ENCODE results near the gene TLE6. TPM values are rescaled to one million over a fixed set of nuclear protein-coding genes. Genes with fewer than 3 reads are reported as not detected.

Gene TLE6
- polyA plus RNA-seq, 2 of the 4 experiments (the other 2 are of a cell fraction): 3.1 to 4.2 TPM

DNA sequence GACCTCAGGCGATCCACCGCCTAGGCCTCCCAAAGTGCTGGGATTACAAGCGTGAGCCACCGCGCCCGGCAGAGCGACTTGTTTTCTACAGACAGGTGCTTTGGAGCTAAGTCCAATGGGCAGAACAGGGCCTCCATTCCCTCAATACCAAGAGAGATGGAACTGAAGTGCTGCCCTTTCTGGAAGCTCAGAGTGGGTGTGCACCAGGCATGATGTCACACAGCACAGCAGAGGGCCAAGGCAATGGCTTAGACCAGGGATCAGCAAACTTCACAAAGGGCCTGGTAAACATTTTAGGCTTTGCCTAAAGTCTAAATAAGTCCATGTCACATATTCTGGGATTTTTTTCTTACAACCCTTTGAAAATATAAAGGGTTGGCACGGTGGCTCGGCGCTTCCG is 21.3 kb downstream of the TLE6 start:
- Histone ChIP-seq H3K9me3 (no peaks in the 10 kb centered on the region), H3K4me1 (no peaks in the 10 kb centered on the region), H3K4me2 (no peak overlapping the region), H3K27ac (no peak overlapping the region), H3K4me3 (no peak overlapping the region)
- 98% methylated on average over 11 of the region's 11 CpGs for WGBS (ENCODE audit: missing lambda C conversion rate)
- ChIA-PET CTCF (no interaction called here), POLR2A (no interaction called here)
- FAIRE-seq: no peak
- no peak for DNase-seq (ENCODE audit: low read depth in 1 of 2, low spot score in 1 of 2)
- no peak for TF ChIP-seq SREBF2 (IDR thresholded peaks at IDR 0.05)
- no peak for TF ChIP-seq JUNB (IDR thresholded peaks at IDR 0.05)
- no peak for TF ChIP-seq HDAC2 (IDR thresholded peaks at IDR 0.05)
- no peak for TF ChIP-seq ZNF302 (CRISPR knock-in tag; IDR thresholded peaks at IDR 0.05)
- no peak for TF ChIP-seq ZC3H11A (IDR thresholded peaks at IDR 0.05)
- TF ChIP-seq MAZ (IDR thresholded peaks at IDR 0.05; ENCODE audit: borderline replicate concordance, low read depth, low read length): no peak
- TF ChIP-seq ESRRA (IDR thresholded peaks at IDR 0.05; ENCODE audit: borderline replicate concordance, low read length): no peak
- TF ChIP-seq, protein P1, sequence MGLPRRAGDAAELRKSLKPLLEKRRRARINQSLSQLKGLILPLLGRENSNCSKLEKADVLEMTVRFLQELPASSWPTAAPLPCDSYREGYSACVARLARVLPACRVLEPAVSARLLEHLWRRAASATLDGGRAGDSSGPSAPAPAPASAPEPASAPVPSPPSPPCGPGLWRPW (IDR thresholded peaks at IDR 0.05): no peak
- TF ChIP-seq, protein P2, sequence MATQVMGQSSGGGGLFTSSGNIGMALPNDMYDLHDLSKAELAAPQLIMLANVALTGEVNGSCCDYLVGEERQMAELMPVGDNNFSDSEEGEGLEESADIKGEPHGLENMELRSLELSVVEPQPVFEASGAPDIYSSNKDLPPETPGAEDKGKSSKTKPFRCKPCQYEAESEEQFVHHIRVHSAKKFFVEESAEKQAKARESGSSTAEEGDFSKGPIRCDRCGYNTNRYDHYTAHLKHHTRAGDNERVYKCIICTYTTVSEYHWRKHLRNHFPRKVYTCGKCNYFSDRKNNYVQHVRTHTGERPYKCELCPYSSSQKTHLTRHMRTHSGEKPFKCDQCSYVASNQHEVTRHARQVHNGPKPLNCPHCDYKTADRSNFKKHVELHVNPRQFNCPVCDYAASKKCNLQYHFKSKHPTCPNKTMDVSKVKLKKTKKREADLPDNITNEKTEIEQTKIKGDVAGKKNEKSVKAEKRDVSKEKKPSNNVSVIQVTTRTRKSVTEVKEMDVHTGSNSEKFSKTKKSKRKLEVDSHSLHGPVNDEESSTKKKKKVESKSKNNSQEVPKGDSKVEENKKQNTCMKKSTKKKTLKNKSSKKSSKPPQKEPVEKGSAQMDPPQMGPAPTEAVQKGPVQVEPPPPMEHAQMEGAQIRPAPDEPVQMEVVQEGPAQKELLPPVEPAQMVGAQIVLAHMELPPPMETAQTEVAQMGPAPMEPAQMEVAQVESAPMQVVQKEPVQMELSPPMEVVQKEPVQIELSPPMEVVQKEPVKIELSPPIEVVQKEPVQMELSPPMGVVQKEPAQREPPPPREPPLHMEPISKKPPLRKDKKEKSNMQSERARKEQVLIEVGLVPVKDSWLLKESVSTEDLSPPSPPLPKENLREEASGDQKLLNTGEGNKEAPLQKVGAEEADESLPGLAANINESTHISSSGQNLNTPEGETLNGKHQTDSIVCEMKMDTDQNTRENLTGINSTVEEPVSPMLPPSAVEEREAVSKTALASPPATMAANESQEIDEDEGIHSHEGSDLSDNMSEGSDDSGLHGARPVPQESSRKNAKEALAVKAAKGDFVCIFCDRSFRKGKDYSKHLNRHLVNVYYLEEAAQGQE (IDR thresholded peaks at IDR 0.05): no peak
- TF ChIP-seq MYC (IDR thresholded peaks at IDR 0.05; ENCODE audit: borderline replicate concordance, low read length): no peak
- TF ChIP-seq, protein P3, sequence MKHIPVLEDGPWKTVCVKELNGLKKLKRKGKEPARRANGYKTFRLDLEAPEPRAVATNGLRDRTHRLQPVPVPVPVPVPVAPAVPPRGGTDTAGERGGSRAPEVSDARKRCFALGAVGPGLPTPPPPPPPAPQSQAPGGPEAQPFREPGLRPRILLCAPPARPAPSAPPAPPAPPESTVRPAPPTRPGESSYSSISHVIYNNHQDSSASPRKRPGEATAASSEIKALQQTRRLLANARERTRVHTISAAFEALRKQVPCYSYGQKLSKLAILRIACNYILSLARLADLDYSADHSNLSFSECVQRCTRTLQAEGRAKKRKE (CRISPR knock-in tag; IDR thresholded peaks at IDR 0.05; ENCODE audit: low read depth): no peak
- TF ChIP-seq TFCP2L1 (CRISPR knock-in tag; IDR thresholded peaks at IDR 0.05): no peak
- ATAC-seq: no peak

DNA sequence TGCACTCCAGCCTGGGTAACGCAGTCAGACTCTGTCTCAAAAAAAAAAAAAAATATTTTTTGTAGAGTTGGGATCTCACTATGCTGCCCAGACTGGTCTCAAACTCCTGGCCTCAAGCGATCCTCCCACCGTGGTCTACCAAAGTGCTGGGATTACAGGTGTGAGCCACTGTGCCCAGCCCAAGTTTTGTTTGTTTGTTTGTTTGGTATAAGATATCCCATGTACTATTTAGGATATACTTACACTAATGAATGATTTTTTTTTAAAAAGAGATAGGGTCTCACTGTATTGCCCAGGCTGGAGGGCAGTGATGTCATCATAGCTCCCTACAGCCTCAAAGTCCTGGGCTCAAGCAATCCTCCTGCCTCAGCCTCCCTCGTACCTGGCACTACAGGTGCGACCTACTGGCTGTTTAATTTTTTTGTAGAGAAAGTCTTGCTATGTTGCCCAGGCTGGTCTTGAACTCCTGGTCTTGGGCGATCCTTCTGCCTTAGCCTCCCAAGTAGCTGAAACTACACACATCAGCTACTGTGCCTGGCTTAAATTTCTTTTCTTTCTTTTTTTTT is 24.0 kb downstream of the TLE6 start:
- TF ChIP-seq NFE2L2 (conservative IDR thresholded peaks at IDR 0.05; ENCODE audit: low read length) (no peak), ZC3H11A (IDR thresholded peaks at IDR 0.05) (no peak), NR3C1 (IDR thresholded peaks at IDR 0.05) (no peak), POLR2A (IDR thresholded peaks at IDR 0.05; ENCODE audit: low read length) (no peak), GATA3 (IDR thresholded peaks at IDR 0.05; ENCODE audit: borderline replicate concordance) (no peak), RFX5 (IDR thresholded peaks at IDR 0.05) (no peak), FOSL2 (IDR thresholded peaks at IDR 0.05) (no peak), FOSL2 (CRISPR knock-in tag; IDR thresholded peaks at IDR 0.05) (no peak), POLR2AphosphoS2 (conservative IDR thresholded peaks at IDR 0.05; ENCODE audit: low read length) (no peak), CHD4 (IDR thresholded peaks at IDR 0.05; ENCODE audit: borderline replicate concordance) (no peak)
- TF ChIP-seq, protein P4, sequence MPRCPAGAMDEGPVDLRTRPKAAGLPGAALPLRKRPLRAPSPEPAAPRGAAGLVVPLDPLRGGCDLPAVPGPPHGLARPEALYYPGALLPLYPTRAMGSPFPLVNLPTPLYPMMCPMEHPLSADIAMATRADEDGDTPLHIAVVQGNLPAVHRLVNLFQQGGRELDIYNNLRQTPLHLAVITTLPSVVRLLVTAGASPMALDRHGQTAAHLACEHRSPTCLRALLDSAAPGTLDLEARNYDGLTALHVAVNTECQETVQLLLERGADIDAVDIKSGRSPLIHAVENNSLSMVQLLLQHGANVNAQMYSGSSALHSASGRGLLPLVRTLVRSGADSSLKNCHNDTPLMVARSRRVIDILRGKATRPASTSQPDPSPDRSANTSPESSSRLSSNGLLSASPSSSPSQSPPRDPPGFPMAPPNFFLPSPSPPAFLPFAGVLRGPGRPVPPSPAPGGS (IDR thresholded peaks at IDR 0.05): no peak
- Histone ChIP-seq H3K9me3 (no peaks in the 10 kb centered on the region), H3K27ac (no peak overlapping the region), H3K4me1 (no peaks in the 10 kb centered on the region), H3K4me3 (no peak overlapping the region), H3K4me2 (no peak overlapping the region)
- 83% methylated on average over 6 of the region's 6 CpGs for WGBS (ENCODE audit: missing lambda C conversion rate)
- ChIA-PET POLR2A (no interaction called here), CTCF (interaction anchor here (1.2 kb wide), 2 partner anchors 36 to 103 kb away, joined by 3 read pairs; no protein-coding TSS in a partner anchor)
- DNase-seq (ENCODE audit: low read depth in 1 of 2, low spot score in 1 of 2) (no peak), ATAC-seq (no peak), FAIRE-seq (no peak)
